GM18867 (cell line): Measurements from ENCODE around the gene MSI2.
"Not testable (repeated sequence)": the region's sequence is repeated elsewhere in the genome, so short reads cannot be mapped to it uniquely, and the experiment has no call there.

Source experiments
- ATAC-seq: cut with Tn5 transposase; IDR thresholded peaks from one replicate; pipeline ENCODE4 v1.9.1; 2021; ENCODE audit warnings: mild to moderate bottlenecking, moderate library complexity; ENCODE audit not compliant: unreplicated experiment

MSI2 gene

GRCh38 chr17:57288773-57289121, 32.4 kb downstream of the MSI2 start:
- ATAC-seq, result no peak

GRCh38 chr17:57289130-57289529, 32.8 kb downstream of the MSI2 start:
- no peak for ATAC-seq

GRCh38 chr17:57289613-57290012, 33.3 kb downstream of the MSI2 start:
- ATAC-seq, result no peak

GRCh38 chr17:57290981-57291380, 34.7 kb downstream of the MSI2 start:
- no peak for ATAC-seq

- ATAC-seq, result no peak
Measured at GRCh38 chr17:57292091-57292490, 35.8 kb downstream of the MSI2 start.

GRCh38 chr17:57293077-57293476, 36.8 kb downstream of the MSI2 start:
- no peak for ATAC-seq

GRCh38 chr17:57294101-57294500, 37.8 kb downstream of the MSI2 start:
- no peak for ATAC-seq

GRCh38 chr17:57294629-57295501, 38.5 kb downstream of the MSI2 start:
- no peak for ATAC-seq

- no peak for ATAC-seq
Measured at GRCh38 chr17:57295526-57296023, 39.3 kb downstream of the MSI2 start.

- no peak for ATAC-seq
Measured at GRCh38 chr17:57296231-57296630, 39.9 kb downstream of the MSI2 start.

- ATAC-seq, result no peak
Measured at GRCh38 chr17:57299176-57299575, 42.9 kb downstream of the MSI2 start.

- ATAC-seq, result not testable (repeated sequence)
Measured at GRCh38 chr17:57300592-57300991, 44.3 kb downstream of the MSI2 start.

GRCh38 chr17:57302690-57303465, 46.6 kb downstream of the MSI2 start:
- no peak for ATAC-seq

- ATAC-seq, result no peak
Measured at GRCh38 chr17:57305144-57305728, 48.9 kb downstream of the MSI2 start.

- no peak for ATAC-seq
Measured at GRCh38 chr17:57305908-57306504, 49.7 kb downstream of the MSI2 start.

GRCh38 chr17:57308543-57309186, 52.3 kb downstream of the MSI2 start:
- no peak for ATAC-seq

- ATAC-seq, result no peak
Measured at GRCh38 chr17:57309479-57309878, 53.2 kb downstream of the MSI2 start.

GRCh38 chr17:57311281-57312216, 55.2 kb downstream of the MSI2 start:
- no peak for ATAC-seq

GRCh38 chr17:57312242-57312641, 55.9 kb downstream of the MSI2 start:
- no peak for ATAC-seq
